LNCAP (cell line): ENCODE results near the gene TVP23C.

Experiments
- TF ChIP-seq, protein P1 (sequence below): fragments of 450-650 bp; IDR thresholded peaks from 2 replicates; pipeline ENCODE4 v1.5.1; 2017; ENCODE audit warnings: mild to moderate bottlenecking

Gene TVP23C

DNA sequence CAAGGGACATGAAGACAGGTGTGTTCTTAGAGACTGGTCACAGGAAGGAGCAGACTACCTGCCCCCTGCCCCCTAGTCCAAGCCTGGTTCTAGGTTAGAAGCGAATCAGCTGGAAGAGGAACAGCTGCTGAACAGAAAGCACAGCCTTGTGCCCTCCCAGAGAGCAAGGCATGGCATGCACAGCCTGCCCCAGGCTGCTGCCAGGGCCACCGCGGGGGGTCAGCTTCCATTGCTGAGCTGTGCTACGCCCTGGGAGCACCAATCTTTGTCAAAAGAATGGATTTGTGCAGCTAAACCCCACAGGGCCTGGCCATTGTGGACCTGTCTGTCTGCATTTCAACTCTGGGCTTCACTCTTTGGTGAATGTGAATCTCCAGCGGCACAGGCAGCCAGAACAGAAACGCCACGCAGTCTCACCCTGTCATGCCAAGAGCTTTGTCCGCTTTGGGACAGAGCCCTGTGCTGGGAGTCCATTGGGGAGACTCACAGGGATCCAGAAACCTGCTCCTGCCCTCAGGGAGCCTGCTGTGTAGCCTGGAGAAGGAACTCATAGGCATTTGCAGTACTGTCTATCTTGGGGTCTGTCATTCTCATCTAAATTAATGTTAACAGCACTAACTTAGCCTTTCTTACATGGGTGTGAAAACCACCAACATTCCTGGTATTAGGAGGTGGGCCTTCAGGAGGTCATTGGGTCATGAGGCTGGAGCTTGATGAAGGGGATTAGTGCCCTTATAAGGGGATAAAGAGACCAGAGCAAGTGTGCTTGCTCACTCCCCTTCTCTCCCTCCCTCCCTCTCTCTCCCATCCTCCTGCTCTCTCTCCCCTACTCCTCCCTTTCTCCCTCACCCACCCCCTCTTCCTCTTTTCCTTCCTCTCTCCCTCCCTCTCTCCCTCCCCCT, 70.2 kb downstream of the TVP23C start:
- TF ChIP-seq, protein P1, sequence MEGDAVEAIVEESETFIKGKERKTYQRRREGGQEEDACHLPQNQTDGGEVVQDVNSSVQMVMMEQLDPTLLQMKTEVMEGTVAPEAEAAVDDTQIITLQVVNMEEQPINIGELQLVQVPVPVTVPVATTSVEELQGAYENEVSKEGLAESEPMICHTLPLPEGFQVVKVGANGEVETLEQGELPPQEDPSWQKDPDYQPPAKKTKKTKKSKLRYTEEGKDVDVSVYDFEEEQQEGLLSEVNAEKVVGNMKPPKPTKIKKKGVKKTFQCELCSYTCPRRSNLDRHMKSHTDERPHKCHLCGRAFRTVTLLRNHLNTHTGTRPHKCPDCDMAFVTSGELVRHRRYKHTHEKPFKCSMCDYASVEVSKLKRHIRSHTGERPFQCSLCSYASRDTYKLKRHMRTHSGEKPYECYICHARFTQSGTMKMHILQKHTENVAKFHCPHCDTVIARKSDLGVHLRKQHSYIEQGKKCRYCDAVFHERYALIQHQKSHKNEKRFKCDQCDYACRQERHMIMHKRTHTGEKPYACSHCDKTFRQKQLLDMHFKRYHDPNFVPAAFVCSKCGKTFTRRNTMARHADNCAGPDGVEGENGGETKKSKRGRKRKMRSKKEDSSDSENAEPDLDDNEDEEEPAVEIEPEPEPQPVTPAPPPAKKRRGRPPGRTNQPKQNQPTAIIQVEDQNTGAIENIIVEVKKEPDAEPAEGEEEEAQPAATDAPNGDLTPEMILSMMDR, result no peak

DNA sequence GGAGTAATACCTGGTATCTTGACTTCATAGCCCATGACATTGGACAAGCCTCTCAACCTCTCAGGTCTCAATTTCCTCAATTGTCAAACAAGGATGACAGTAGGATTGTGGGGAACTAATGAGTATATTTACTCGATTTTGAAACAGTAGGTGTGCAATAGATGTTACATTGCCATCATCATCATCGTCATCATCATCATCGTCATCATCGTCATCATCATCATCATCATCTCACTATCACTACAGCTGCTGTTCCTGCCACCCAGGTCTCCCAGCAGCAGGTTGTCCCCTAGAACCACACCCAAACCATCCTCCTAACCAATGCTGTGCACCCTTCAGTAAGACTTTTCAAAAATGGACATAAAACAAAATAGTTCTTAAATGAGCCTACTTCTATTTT, 71.1 kb downstream of the TVP23C start:
- TF ChIP-seq, protein P1, result no peak

DNA sequence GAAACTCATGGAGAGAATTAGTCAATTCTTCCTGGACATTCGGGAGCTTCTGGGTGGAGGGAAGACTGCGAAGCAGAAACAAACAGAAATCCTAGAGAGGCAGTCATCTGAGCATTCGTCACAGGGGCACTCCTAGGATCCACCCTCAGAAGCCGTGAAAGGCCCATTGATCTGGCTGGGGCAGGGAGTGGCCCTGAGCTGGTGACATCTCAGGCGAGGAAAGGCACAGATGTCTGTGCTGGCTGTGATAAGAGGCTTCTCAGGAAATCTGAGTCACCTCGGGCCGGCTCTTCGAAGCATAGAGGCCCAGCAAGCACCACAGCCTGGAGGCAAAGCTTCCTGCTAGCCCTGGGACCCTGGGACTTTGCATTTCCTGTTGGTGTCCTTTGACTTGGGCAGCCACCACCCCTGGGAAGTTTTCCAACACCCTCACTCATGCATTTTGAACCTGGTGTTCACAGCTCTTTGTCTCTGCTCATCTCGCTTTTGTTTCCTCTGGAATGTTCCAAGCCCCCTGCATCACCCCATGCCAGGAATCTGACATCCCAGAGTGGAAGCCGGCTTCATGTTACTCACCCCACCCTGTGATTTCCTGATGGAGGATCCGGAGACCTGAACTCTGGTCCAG, 72.5 kb downstream of the TVP23C start:
- TF ChIP-seq, protein P1, result no peak

DNA sequence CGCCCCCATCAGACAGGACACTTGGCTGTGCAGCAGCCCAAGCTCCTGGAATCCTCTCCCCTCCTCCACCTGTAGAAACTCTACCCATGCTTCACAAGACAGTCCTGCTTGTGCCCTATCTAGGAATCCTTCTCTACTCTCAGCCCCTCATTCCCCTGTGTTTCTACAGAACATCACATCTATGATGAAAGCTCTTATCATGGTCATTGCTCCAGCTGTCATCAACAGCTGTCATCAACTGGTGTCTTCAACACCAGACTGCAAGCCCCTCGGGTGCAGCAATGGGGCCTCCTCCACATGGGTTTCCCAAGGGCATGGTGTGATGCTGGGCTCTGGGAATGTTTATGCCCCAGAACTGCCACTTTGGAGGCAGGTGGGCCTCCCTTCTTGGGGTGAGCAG, 74.7 kb downstream of the TVP23C start:
- TF ChIP-seq, protein P1, result no peak

DNA sequence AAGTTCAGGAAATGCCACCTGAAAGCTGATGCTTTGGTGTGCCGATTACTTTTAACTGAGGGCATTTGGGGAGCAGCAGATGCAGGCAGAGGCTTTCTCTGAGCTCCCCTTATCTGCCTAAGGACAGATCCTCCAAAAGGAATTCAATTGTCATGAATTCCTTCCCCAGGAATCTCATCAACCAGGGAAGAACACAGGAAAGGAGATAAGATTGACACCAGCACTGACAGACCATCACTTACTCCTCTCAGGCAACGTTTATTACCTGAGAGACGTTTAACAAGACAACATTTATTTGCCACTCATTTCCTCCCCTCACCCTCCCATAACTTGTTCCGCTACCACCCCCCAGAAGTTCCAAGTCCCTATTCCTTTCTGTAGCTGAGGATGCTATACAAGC, 78.2 kb downstream of the TVP23C start:
- TF ChIP-seq, protein P1, result no peak

DNA sequence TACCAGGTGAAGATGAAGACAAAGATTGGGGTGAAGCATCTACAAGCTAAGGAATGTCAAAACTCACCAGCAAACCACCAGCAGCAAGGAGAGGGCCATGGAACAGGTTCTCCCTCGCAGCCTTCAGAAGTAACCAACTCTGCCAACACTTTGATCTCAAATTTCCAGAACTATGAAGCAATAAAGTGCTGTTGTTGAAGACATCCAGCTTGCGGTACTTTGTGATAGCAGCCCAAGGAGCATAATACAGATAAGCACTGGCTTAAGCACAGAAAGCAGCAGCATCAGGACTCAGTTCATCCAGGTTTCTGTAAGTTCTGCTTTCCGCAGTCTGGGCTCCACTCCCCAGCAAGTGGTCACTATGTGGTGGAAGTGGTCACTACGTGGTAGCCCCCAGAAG, 79.9 kb downstream of the TVP23C start:
- TF ChIP-seq, protein P1, result no peak

DNA sequence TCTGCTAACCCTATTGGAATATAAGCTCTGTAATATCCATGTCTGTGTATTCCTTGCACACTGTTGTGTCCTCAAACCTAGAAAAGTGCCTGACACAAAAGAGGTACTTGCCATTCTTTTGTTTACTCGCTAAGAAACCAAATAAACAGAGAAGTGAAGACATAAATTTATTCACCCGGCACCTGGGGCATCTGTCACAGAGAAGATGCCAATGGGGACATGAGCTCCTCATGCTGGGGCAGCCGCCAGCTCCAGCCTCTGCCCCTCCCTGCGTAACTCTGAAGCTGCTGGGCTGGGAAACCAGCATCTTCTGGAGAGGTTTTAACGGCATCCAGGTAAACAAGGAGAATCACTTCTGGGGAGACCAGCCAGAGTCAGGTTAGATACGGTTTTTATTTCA, 80.8 kb downstream of the TVP23C start:
- TF ChIP-seq, protein P1, result no peak
